HG03565 (cell line): Measurements from ENCODE around the gene RUNX1.

Experiments
- ATAC-seq: cut with Tn5 transposase; IDR thresholded peaks from one replicate; pipeline ENCODE4 v1.9.1; 2021; ENCODE audit warnings: mild to moderate bottlenecking, moderate library complexity; ENCODE audit not compliant: unreplicated experiment

RUNX1 gene

GRCh38 chr21:34771512-34772028, 277.5 kb downstream of the RUNX1 start:
- ATAC-seq, result no peak

- ATAC-seq, result no peak
Observed at GRCh38 chr21:34770576-34770975, 278.5 kb downstream of the RUNX1 start.

GRCh38 chr21:34768326-34768725, 280.8 kb downstream of the RUNX1 start:
- ATAC-seq, result no peak

- ATAC-seq, result no peak
Observed at GRCh38 chr21:34766862-34767261, 282.2 kb downstream of the RUNX1 start.

- ATAC-seq, result no peak
Observed at GRCh38 chr21:34765619-34766018, 283.5 kb downstream of the RUNX1 start.

- no peak for ATAC-seq
Observed at GRCh38 chr21:34764715-34765284, 284.3 kb downstream of the RUNX1 start.

GRCh38 chr21:34762786-34763185, 286.3 kb downstream of the RUNX1 start:
- no peak for ATAC-seq

GRCh38 chr21:34761758-34762330, 287.3 kb downstream of the RUNX1 start:
- no peak for ATAC-seq

- no peak for ATAC-seq
Observed at GRCh38 chr21:34754690-34755647, 294.1 kb downstream of the RUNX1 start.

GRCh38 chr21:34748862-34749261, 300.2 kb downstream of the RUNX1 start:
- no peak for ATAC-seq

GRCh38 chr21:34745557-34746255, 303.4 kb downstream of the RUNX1 start:
- ATAC-seq, result no peak

GRCh38 chr21:34744801-34745200, 304.3 kb downstream of the RUNX1 start:
- ATAC-seq, result no peak

GRCh38 chr21:34743831-34744230, 305.3 kb downstream of the RUNX1 start:
- no peak for ATAC-seq

- ATAC-seq, result no peak
Observed at GRCh38 chr21:34743285-34743684, 305.8 kb downstream of the RUNX1 start.

GRCh38 chr21:34740198-34740597, 308.9 kb downstream of the RUNX1 start:
- no peak for ATAC-seq
